NB4 (cell line): ENCODE data around the gene POU2AF2.
"Not testable (repeated sequence)": the region's sequence is repeated elsewhere in the genome, so short reads cannot be mapped to it uniquely, and the experiment has no call there.

Experiments
- MYC ChIP-seq: IDR thresholded peaks from 2 replicates; pipeline ENCODE4 v1.6.1; 2011; ENCODE audit warnings: low read depth, low read length
- POLR2A ChIP-seq: IDR thresholded peaks from 2 replicates; pipeline ENCODE4 v1.6.1; 2011; ENCODE audit warnings: mild to moderate bottlenecking; ENCODE audit not compliant: insufficient read length; ENCODE audit errors: extremely low read depth
- TF ChIP-seq, protein P1 (sequence below): IDR thresholded peaks from one replicate; pipeline ENCODE4 v1.5.1; 2012; ENCODE audit warnings: low read depth, low read length
- TF ChIP-seq, protein P2 (sequence below): IDR thresholded peaks from 2 replicates; pipeline ENCODE4 v1.6.1; 2011; ENCODE audit warnings: low read depth, low read length

DNA sequence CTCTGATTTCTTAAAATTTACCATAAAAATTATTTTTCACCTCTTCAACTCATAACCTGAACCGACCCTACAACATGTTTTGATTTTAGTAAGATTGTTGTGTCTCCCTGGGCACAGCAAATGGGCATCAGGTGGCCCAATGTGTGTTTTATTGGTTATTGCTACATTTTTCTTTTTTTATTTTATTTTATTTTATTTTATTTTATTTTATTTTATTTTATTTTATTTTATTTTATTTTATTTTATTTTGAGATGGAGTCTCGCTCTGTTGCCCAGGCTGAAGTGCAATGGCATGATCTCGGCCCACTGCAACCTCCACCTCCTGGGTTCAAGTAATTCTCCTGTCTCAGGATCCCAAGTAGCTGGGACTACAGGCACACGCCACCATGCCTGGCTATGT lies 22.8 kb downstream of the POU2AF2 start:
- TF ChIP-seq, protein P1, sequence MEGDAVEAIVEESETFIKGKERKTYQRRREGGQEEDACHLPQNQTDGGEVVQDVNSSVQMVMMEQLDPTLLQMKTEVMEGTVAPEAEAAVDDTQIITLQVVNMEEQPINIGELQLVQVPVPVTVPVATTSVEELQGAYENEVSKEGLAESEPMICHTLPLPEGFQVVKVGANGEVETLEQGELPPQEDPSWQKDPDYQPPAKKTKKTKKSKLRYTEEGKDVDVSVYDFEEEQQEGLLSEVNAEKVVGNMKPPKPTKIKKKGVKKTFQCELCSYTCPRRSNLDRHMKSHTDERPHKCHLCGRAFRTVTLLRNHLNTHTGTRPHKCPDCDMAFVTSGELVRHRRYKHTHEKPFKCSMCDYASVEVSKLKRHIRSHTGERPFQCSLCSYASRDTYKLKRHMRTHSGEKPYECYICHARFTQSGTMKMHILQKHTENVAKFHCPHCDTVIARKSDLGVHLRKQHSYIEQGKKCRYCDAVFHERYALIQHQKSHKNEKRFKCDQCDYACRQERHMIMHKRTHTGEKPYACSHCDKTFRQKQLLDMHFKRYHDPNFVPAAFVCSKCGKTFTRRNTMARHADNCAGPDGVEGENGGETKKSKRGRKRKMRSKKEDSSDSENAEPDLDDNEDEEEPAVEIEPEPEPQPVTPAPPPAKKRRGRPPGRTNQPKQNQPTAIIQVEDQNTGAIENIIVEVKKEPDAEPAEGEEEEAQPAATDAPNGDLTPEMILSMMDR: not testable (repeated sequence)
- not testable (repeated sequence) for TF ChIP-seq POLR2A, MYC
- TF ChIP-seq, protein P2, sequence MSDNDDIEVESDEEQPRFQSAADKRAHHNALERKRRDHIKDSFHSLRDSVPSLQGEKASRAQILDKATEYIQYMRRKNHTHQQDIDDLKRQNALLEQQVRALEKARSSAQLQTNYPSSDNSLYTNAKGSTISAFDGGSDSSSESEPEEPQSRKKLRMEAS: not testable (repeated sequence)
